CD1c-positive myeloid dendritic cell (primary cell): ENCODE results near the gene GPR137B.

Experiments
- DNase-seq: peaks from one replicate; pipeline ENCODE4 v3.0.0-alpha.2; 2016; ENCODE audit errors: extremely low spot score

Gene GPR137B

DNA sequence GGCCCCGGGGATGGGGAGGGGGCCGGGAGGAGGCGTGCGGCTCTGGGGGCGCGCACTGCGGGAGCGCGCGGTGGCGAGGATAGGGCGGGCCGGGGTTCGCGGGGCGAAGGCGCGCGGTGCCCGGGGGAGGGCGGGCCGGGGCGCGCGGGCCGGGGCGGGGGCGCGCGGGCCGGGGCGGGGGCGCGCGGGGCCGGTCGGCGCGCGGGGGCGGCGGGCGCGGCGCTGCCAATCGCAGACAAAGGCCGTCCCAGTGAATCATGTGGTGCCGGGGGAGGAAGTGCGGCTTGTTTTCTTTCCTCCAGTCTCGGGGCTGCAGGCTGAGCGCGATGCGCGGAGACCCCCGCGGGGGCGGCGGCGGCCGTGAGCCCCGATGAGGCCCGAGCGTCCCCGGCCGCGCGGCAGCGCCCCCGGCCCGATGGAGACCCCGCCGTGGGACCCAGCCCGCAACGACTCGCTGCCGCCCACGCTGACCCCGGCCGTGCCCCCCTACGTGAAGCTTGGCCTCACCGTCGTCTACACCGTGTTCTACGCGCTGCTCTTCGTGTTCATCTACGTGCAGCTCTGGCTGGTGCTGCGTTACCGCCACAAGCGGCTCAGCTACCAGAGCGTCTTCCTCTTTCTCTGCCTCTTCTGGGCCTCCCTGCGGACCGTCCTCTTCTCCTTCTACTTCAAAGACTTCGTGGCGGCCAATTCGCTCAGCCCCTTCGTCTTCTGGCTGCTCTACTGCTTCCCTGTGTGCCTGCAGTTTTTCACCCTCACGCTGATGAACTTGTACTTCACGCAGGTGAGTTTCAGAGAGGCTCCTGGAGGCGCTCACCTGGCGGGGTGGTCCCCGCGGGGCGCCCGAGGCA, at the start of gene GPR137B:
TSS of gene GPR137B (plus strand) at position 287 of the 851 bp plus-strand sequence. CDS start at position 371, 84 bp downstream.
- peak; percentile 76 for DNase-seq

DNA sequence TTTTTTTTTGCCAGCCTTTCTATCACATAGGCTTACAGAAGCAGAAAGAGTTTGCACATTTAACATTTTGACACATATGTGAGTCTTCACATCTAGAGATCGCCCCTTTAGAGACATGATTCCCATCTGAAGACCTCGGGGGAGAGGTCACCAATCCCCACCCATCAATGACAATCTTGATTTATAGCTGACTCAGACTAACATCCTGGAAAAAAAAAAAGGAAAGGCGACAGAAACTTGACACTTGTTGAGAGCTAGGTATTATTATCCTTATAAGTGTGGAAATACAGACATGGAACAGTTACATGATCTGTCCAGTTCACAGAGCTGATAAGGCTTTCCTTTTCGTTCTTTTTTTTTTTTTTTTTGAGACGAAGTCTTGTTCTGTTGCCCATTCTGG, 49.4 kb upstream of the GPR137B start:
- no peak for DNase-seq

DNA sequence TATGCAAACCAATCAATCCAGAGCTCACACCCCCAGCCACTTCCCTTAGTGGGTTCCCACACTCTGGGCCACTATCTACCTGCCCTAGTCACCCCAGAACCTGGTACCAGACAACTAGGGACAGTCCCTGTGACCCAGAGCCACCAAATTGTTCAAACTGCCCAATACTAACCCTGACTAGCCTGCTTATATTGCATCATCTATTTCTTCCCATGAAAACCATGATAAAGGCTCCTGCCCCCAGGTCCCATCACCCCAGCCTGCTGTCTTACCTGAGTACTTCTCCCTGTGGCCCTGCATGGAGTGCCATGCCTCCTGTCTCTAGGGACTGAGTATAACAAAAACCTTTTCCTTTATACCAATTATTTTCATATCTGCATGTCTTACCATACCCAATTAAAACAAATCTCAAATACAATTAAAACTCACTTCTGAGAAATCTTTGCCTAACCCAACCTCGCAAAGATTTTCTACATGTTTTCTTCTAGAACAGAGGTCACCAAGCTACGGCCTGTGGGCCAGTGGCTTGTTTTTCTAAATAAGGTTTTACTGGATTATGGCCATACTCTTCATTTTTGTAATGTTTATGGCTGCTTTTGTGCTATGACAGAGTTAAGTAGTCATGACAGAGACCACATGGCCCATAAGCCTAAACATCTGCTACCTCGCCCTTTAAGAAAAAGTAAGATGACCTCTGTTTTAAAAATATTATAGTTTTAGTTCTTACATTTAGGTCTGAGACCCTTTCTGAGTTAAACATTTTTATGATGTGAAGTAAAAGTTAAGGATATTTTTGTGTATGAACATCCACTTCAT, 46.4 kb upstream of the GPR137B start:
- no peak for DNase-seq

GRCh38 chr1:236096660-236097482, 45.5 kb upstream of the GPR137B start:
- DNase-seq: peak; percentile 85

GRCh38 chr1:236098267-236098666, 44.1 kb upstream of the GPR137B start:
- no peak for DNase-seq

DNA sequence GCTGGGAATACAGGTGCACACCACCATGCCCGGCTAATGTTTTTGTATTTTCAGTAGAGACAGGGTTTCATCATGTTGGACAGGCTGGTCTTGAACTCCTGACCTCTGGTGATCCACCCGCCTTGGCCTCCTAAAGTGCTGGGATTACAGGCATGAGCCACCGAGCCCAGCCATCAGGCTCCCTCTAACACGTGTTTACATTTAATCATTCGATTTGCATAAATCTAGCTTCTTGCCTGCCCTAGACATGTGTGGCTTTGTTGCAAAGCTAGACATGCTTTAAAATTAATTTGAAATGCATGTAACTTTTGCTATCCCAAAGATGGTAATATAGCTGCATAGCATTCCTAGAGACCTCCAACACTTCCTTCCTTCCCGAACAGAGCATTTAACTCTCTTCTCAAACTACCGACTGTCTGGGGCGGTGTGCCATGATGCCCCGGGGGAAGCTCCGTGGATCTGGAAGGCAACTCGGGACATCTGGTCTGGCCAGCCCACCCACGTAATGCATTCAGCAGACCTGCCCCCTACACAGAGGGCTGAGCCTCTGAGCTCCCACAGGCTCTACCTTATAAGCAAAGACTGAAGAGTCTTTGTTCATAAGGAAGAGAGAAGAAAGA, 42.9 kb upstream of the GPR137B start:
- DNase-seq: no peak

GRCh38 chr1:236100799-236101198, 41.5 kb upstream of the GPR137B start:
- DNase-seq: no peak

DNA sequence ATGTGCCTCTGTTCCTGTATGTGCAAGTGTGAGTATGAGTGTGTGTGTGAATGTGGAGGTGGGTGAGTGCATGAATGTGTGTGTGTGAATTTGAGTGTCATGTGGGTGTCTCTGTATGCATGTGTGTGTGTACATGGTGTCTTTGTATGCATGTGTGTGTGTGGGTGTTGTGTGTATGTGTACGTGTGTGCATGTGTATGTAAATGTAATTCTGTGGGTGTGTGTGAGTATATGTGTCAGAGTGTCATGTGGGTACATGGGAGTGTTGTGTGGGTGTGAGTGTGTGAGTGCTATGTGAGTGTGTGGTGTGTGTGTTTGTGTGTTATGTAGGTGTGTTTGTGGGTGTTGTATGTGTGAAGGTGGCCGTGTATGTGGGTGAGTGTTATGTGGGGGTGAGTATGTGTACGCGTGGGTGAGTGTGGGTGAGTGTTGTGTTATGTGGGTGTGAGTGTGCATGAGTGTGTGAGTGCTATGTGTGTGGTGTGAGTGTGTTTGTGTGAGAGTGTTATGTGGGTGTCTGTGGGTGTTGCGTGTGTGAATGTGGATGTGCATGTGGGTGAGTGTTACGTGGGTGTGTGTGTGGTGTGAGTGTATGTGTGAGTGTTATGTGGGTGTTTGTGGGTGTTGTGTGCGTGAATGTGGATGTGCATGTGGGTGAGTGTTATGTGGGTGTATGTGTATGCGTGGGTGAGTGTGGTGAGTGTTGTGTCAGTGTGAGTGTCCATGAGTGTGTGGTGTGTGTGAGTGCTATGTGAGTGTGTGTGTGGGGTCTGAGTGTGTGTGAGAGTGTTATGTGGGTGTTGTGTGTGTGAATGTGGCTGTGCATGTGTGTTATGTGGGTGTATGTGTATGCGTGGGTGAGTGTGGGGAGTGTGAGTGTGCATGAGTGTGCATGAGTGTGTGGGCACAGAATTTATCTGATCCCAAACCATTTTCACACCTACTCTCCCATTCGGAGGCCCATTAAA, 40.8 kb upstream of the GPR137B start:
- DNase-seq: no peak

DNA sequence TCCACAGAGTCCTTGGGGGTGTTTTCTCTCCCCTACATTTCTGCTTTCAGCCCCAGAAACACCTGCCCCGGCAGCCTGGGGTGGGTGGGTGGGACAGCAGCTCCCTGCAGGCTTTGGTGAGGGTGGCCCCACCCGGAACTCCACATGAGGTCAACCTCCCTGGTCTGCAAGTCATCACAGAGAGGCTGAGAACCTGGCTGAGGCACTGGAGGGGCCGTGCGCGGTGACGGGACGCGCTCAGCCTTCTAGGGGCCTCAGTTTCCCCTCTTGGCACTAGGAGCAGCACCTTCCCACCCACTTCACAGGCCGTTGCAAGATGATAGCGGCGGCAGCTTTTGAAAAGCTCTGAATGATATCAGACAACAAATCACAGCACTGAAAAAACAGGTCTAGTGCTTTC, 39.7 kb upstream of the GPR137B start:
- no peak for DNase-seq

DNA sequence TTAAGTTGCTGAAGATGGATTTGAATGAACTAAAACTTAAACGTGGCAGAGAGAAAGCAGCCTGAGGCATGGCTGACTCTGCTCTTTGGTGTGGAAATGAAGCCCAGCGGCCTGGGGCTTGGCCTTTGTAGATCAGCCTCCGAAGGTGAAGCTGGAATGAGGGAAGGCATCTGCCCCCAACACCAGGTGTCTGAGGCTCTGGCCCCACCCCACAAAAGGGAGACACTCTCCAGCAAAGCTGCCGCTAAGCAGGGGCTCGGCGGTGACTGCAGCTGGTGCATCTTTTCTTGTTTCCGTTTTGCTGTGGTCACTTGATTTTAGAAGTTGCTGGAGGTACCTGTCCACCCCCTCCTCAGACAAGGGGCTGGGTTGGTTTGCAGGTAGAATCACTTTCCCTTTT, 39.3 kb upstream of the GPR137B start:
- DNase-seq: no peak

GRCh38 chr1:236103646-236104218, 38.6 kb upstream of the GPR137B start:
- peak; percentile 80 for DNase-seq

DNA sequence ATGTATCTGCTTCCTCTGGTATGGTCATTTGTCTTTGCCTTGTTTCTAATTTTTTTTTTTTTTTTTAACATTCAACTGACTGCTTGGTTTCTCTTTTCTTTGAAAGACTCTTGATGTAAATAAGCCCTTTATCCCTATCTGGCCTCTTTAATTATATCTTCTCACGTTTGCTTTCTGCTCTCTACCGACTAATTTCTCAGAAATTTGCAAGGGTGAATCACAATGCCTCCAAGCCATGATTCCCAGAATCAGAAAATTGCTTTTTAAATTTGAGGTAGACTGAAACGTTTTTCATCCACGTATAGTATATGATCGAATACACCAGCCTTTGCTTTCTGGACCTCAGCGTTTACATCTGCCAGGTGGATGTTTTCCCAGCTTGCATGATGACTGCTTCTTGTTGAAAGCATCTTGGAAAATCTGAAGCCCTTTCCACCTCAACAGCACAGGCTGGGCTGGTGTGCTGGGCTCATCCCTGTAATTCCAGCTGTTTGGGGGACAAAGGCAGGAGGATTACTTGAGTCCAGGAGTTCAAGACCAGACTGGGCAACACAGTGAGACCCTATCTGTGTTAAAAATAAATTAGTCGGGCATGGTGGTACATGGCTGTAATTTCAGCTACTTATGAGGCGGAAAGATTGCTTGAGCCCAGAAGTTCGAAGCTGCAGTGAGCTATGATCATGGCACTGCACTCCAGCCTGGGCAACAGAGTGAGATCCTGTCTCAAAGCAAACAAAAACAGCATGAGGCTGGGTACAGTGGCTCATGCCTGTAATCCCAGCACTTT, 35.0 kb upstream of the GPR137B start:
- no peak for DNase-seq

- no peak for DNase-seq
Observed at GRCh38 chr1:236108027-236108648, 34.2 kb upstream of the GPR137B start.

DNA sequence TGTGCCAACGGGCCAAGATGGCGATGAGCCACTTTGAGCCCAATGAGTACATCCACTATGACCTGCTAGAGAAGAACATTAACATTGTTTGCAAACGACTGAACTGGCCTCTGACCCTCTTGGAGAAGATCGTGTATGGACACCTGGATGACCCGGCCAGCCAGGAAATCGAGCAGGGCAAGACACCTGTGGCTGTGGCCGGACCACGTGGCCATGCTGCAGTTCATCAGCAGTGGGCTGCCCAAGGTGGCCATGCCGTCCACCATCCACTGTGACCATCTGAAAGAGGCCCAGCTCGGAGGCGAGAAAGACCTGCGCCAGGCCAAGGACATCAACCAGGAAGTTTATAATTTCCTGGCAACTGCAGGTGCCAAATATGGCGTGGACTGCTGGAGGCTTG, 32.2 kb upstream of the GPR137B start:
- DNase-seq: no peak

DNA sequence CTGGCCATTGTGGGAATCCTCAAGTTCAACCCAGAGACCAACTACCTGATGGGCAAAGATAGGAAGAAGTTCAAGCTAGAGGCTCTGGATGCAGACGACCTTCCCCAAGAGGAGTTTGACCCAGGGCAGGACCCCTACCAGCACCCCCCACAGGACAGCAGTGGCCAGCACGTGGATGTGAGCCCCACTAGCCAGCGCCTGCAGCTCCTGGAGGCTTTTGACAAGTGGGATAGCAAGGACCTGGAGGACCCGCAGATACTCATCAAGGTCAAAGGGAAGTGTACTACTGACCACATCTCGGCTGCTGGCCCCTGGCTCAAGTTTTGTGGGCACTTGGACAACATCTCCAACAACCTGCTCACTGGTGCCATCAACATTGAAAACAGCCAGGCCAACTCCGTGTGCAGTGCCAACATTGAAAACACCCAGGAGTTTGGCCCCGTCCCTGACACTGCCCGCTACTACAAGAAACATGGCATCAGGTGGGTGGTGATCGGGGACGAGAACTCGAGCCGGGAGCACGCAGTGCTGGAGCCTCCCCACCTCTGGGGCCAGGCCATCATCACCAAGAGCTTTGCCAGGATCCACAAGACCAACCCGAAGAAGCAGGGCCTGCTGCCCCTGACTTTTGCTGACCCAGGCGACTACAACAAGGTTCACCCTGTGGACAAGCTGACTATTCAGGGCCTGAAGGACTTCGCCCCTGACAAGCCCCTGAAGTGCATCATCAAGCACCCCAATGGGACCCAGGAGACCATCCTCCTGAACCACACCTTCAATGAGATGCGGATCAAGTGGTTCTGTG, 30.6 kb upstream of the GPR137B start:
- DNase-seq: no peak

DNA sequence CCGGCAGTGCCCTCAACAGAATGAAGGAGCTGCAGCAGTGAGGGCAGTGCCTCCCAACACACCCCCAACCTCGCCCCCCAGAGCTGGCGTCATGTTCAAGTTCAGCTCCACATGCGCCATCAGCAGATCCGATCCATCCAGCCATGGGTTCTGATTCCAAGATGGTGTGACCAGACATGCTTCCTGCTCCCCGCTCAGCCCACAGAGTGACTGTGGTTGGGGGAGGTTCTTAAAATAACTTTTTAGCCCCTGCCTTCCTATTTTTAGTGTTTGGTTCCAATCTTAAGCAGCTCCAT, 30.1 kb upstream of the GPR137B start:
- no peak for DNase-seq

- no peak for DNase-seq
Observed at GRCh38 chr1:236113324-236114032, 28.9 kb upstream of the GPR137B start.
